DMS114 treated with DMSO at 0.1 percent for 48 hours (cell line): Measurements from ENCODE around the gene ABCB9.

ENCODE experiments used
- DNase-seq: peaks from one replicate; lab custom pipeline; 2025; ENCODE audit not compliant: unreplicated experiment; lab: John Stamatoyannopoulos, UW

The ABCB9 gene

GRCh38 chr12:122995503-122996187 is 29.4 kb upstream of the ABCB9 start:
- DNase-seq: no peak

- DNase-seq: no peak
Measured at GRCh38 chr12:122994781-122995502, 28.7 kb upstream of the ABCB9 start.

GRCh38 chr12:122994140-122994675 is 27.9 kb upstream of the ABCB9 start:
- DNase-seq: no peak

- no peak for DNase-seq
Measured at GRCh38 chr12:122992386-122992785, 26.1 kb upstream of the ABCB9 start.

GRCh38 chr12:122991623-122992275 is 25.5 kb upstream of the ABCB9 start:
- no peak for DNase-seq

- no peak for DNase-seq
Measured at GRCh38 chr12:122990961-122991622, 24.8 kb upstream of the ABCB9 start.

GRCh38 chr12:122990561-122990960 is 24.3 kb upstream of the ABCB9 start:
- DNase-seq: no peak

- no peak for DNase-seq
Measured at GRCh38 chr12:122989874-122990419, 23.7 kb upstream of the ABCB9 start.

GRCh38 chr12:122989225-122989839 is 23.1 kb upstream of the ABCB9 start:
- no peak for DNase-seq

GRCh38 chr12:122988612-122989212 is 22.4 kb upstream of the ABCB9 start:
- DNase-seq: no peak

- DNase-seq: no peak
Measured at GRCh38 chr12:122988036-122988435, 21.8 kb upstream of the ABCB9 start.

- DNase-seq: no peak
Measured at GRCh38 chr12:122987086-122987951, 21.1 kb upstream of the ABCB9 start.

GRCh38 chr12:122986258-122986871 is 20.1 kb upstream of the ABCB9 start:
- DNase-seq: no peak

- no peak for DNase-seq
Measured at GRCh38 chr12:122985338-122986257, 19.3 kb upstream of the ABCB9 start.

- DNase-seq: no peak
Measured at GRCh38 chr12:122984612-122985337, 18.5 kb upstream of the ABCB9 start.

- DNase-seq: no peak
Measured at GRCh38 chr12:122983789-122984515, 17.7 kb upstream of the ABCB9 start.
